GM19023 (cell line): Measurements from ENCODE around the gene PAEP.

Experiments
- ATAC-seq: cut with Tn5 transposase; IDR thresholded peaks from one replicate; pipeline ENCODE4 v1.9.1; 2021; ENCODE audit warnings: mild to moderate bottlenecking, moderate library complexity; ENCODE audit not compliant: unreplicated experiment

Gene PAEP

DNA sequence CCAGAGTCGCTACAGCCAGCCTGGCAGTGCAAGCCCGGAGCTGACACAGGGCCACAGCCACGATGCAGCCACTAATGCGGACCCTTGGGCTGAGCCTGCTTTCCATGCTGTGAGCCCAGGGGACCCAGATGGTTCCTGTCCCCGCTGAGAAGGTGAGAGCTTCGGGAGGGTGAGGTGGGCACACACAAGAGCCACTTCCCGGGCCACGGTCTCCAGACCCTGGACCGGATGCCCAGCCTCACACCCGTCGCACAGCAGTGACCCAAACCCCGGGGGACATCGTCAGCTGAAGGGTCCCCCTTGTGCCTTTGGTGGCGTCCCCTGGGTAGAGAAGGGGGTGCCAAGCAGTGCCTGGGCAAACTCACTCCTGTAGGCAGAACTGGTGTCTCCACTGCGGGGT lies 13.4 kb downstream of the PAEP start:
- ATAC-seq, result no peak

DNA sequence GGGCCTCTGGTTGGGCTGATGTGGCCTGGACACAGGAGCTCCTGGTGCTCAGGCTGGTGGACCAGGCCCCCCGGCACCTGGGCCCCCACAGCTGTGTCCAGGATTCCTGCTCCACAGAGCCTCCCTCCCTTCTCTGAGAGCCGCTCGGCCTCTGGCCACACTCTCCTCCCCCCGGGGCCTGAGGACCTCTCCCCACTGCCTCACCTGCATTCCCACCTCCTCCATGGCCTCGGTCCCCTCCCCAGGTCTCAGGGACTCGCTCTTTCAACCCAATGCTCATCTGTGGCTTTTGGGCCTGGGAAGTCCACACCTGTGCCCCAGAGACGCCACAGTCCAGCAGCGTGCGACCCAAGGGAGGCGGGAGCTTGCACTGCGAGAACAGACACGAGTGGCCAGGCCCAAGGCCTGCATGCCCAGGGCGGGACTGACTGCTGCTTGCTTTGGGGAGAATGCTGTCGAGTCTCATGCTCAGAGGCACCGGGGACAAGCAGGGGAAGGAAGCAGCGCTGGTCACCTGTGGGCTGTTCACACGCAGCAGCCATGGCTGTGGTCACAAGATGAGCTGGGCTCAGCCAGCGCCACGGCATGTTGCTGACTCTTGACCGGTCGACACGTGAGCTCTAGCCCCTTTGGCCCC lies 14.6 kb downstream of the PAEP start:
- ATAC-seq, result no peak

DNA sequence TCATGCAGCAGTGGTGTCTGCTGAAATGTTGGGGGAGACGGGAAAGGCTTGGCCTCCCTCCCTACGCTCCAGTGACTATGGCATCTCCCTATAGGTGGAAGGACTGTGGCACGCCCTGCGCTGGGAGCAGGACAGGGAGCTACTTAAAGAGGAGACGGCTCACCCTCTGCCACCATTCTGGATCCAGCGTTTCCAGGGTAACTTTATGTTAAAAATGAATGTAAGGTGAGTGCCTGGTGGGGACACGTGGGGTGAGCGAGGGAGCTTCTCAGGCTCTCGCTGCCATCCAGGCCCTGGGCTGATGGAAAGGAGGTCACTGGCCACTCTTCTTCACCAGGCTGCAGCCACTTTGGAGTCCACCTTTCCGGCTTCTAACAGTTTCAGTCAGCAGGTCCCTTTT lies 15.7 kb downstream of the PAEP start:
- no peak for ATAC-seq

- ATAC-seq, result no peak
Measured at GRCh38 chr9:135579356-135579755, 17.8 kb downstream of the PAEP start.

- no peak for ATAC-seq
Measured at GRCh38 chr9:135579889-135580660, 18.5 kb downstream of the PAEP start.

DNA sequence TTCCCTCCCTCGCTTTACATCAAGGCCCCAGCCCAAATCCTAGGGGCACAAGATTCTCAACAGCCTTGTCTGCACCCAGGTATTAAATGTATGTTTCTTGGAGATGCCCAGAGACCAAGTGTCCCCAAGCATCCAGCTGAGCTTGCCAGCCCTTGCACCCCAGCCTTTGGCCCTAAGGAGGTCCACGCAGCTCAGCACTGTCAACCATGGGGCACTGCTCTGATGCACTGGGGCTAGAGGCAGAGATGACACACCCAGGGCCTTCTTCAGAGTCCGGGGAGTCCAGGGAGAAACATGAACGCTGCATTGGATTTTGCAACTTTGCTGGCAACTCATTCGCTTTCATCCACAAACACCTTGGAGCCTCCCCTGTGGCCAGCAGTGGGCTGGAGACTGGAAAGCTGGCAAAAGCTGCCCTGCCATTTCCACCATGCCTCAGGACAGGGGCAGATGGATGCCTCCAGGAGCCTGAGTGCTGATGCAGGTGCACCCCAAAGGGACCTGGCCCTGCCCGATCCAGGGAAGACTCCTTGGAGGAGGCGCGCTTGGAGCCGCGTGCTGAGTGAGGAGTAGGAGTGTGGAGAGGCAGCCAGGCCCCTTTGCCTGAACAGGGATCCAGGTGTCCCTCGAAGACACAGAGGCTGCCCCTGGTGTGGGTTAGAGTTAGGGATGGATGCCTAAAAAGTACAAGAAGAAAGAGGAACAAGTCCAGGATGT lies 19.3 kb downstream of the PAEP start:
- ATAC-seq, result no peak

DNA sequence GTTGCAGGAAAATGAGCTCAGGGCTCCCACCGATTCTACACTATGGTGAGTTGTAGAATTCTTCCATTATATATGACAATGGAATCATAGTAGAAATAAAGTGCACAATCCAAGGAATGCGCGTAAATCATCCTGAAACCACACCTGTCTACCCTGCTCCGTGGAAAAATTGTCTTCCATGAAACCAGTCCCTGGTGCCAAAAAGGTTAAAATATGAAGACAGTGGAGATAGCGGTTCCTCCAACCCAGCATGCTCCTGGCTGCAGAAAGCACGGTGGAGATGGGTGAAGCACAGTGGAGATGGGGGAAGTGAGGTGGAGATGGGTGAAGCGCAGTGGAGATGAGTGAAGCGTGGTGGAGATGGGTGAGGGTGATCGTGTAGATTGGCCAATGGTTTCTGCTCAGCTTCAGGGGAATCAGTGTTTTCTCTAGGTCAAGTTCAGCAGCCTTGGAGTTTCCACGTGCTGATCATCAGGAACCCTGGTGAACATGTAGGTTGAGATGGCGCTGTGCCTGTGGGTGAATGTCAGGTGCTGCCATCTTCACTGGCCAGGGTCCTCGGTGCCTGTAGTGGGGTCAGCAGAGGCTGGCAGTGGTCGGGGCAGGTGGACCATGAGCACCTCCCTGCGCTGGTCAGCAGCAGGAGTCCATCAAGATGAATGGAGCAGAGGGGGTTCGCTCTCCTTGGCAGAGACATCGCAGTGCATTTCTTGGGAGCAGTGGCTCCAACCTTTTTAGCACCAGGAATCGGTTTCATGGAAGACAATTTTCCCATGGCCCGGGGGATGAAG lies 20.3 kb downstream of the PAEP start:
- ATAC-seq, result no peak

DNA sequence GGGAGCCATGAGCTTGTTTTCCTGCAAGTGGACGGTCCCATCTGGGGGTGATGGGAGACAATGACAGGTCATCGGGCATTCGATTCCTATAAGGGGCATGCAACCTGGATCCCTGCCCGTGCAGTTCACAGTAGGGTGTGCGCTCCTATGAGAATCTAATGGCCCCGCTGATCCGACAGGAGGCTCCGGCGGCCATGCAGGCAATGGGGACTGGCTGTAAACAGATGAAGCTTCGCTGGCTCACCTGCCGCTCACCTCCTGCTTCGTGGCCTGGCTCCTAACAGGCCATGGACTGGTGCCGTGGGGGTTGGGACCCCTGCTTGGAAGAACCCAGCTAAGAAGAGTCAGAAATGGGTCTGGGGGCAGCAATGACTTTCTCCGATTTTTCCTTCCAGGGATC lies 21.0 kb downstream of the PAEP start:
- no peak for ATAC-seq

DNA sequence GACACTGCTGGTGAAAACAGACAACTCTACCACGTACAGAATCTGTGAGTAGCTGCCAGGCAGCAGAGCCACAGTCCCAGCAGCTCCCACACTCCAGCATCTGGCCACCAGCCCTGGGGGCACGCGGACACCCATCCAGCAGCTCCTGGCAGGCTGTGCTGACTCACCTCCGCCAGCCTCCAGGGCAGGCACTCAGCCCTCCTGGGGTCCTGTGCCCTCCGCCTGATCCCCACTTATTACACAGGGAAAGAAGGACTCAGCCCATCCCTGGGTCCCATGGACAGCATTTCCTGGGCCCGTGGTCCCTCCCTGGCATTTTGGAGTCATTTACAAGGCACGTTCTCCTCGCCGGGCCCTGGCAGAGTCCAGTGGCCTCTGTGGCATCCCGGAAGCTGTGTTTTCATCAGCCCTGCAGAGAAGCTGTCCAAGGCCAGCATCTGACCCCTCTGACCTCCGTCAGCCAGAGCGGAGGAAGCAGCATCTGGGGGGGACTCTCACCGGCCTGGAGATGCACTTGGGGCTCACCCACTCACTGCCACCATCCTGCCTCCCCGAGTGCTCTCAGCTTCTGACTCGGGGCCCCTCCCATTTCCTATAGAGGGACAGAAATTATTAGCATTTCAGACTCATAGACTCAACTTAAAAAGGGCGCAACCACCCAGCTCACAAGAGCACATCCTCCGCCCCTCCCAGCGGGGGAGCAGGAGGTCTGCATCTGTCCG lies 21.6 kb downstream of the PAEP start:
- no peak for ATAC-seq

GRCh38 chr9:135583688-135584011 lies 22.1 kb downstream of the PAEP start:
- no peak for ATAC-seq

GRCh38 chr9:135584371-135584770 lies 22.8 kb downstream of the PAEP start:
- ATAC-seq, result no peak

- ATAC-seq, result no peak
Measured at GRCh38 chr9:135584934-135585333, 23.4 kb downstream of the PAEP start.

DNA sequence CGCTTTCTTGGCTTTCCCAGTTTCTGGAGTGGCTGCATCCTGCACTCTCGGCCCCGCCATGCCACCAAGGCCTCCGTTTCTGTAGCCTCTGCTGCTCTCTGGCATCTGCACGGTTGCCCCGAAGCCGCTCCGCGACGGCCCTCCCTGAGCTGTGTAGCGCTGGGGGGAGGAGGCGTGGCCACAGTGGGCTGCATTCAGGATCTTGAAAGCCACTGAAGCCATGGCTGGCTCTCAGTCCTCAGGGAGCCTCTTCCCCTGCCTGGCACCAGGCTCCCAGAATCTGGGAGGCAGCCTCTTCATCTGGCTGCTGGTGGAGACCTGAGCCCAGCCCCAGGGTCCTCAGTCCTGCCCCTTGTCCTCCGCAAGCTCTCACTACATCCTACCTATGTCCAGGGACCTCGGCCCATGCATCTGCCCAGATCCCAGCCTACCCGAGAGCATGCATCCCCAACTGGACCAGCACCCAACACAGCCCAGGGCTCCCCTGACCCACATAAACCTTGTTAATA lies 25.1 kb downstream of the PAEP start:
- ATAC-seq, result no peak

- ATAC-seq, result no peak
Measured at GRCh38 chr9:135587658-135588057, 26.1 kb downstream of the PAEP start.

DNA sequence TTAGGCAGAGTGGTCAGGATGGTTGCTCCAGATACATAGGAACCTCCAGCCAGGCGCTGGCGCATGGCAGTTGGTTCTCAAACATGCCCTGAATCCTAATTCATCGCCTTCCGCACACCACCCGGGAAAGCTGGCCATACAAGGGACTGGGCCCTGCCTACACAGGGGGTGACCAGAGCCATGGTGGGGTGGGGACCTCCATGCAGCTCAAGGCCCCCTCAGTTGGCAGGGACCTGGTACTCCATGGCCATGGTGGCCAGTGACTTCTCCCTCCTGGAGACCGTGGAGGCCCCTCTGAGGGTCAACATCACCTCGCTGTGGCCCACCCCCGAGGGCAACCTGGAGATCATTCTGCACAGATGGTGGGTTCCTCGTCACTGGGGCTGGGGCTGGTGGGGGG lies 26.8 kb downstream of the PAEP start:
- ATAC-seq, result no peak

- no peak for ATAC-seq
Measured at GRCh38 chr9:135588886-135589595, 27.5 kb downstream of the PAEP start.

DNA sequence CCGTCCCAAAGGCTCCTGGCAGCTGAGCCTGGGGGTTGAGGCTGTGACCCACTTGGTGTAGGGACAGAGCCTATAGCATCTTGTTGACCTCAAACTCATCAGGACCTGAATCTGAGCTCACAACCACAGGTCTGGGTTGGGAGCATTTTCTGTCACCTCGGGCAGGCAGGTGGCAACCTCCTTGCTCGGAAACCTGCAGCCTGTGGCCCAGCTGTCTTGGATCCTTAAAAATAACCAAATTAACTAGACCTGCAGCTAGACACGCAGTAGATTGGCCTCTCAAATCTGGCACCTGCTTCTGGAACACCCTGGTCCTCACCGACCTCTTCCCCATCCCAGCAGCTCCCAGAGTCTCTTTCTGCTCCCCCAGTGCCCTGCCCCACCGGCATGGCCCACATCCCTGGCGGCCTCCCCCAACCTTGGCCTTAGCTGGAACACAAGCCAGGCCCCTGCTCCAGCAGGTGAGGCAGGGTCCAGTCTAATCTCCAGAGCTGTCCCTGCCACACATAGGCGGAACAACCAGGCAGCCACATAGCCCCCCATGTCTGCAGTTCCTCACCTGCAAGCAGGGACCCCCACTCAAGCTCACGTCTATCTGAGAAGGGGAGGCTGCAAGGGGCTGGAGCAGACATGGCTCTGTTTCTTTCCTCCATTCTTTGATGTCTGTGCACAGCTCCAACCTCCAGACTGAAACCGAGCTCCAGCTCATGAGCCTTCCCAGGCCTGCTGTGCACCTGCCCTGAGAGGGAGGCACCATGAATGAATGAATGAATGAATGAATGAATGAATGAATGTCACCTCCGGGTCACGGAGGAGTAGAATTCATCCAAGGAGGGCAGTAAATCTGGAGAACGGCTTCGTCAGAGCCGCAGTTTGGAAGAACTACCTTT lies 28.3 kb downstream of the PAEP start:
- no peak for ATAC-seq

GRCh38 chr9:135590486-135591079 lies 29.0 kb downstream of the PAEP start:
- ATAC-seq, result no peak
